ENCODE measurements around the gene RHOU.
"Not testable (repeated sequence)": the region's sequence is repeated elsewhere in the genome, so short reads cannot be mapped to it uniquely, and the experiment has no call there.

Gene RHOU

GRCh38 chr1:228734881-228735801, at the start of gene RHOU:
RHOU (plus strand) TSS chr1:228735479; CDS start chr1:228735743, 264 bp downstream.
- DNase-seq: peak; percentile 69

GRCh38 chr1:228687587-228687986, 47.7 kb upstream of the RHOU start:
- DNase-seq: no peak

- DNase-seq: no peak
These were observed 46.0 kb upstream of the RHOU start for GRCh38 chr1:228689255-228689654.

GRCh38 chr1:228691211-228691610, 44.1 kb upstream of the RHOU start:
- DNase-seq: no peak

- DNase-seq: peak; percentile 47
These were observed 43.4 kb upstream of the RHOU start for GRCh38 chr1:228691926-228692325.

GRCh38 chr1:228694447-228694846, 40.8 kb upstream of the RHOU start:
- not testable (repeated sequence) for DNase-seq

- DNase-seq: no peak
These were observed 40.0 kb upstream of the RHOU start for GRCh38 chr1:228695015-228695955.

GRCh38 chr1:228697207-228698016, 37.9 kb upstream of the RHOU start:
- peak; percentile 36 for DNase-seq

- no peak for DNase-seq
These were observed 37.3 kb upstream of the RHOU start for GRCh38 chr1:228698017-228698329.

GRCh38 chr1:228702433-228702832, 32.8 kb upstream of the RHOU start:
- DNase-seq: no peak

- DNase-seq: no peak
These were observed 29.0 kb upstream of the RHOU start for GRCh38 chr1:228706305-228706704.

- DNase-seq: no peak
These were observed 18.2 kb upstream of the RHOU start for GRCh38 chr1:228717081-228717480.

GRCh38 chr1:228721407-228721806, 13.9 kb upstream of the RHOU start:
- no peak for DNase-seq

- DNase-seq: no peak
These were observed 12.0 kb upstream of the RHOU start for GRCh38 chr1:228723287-228723686.

GRCh38 chr1:228723921-228724320, 11.4 kb upstream of the RHOU start:
- DNase-seq: no peak

- no peak for DNase-seq
These were observed 10.1 kb upstream of the RHOU start for GRCh38 chr1:228725178-228725577.

- no peak for DNase-seq
These were observed 7.6 kb upstream of the RHOU start for GRCh38 chr1:228727681-228728171.

- DNase-seq: no peak
These were observed 2.9 kb upstream of the RHOU start for GRCh38 chr1:228732426-228732825.

GRCh38 chr1:228733576-228733975, 1.7 kb upstream of the RHOU start:
- no peak for DNase-seq

- DNase-seq: peak; percentile 32
These were observed 750 bp downstream of the RHOU start for GRCh38 chr1:228735871-228736586.

GRCh38 chr1:228736844-228737445, 1.7 kb downstream of the RHOU start:
- no peak for DNase-seq
